HG02623 (cell line): ENCODE data around the gene MRPL24.

Experiments
- ATAC-seq: cut with Tn5 transposase; IDR thresholded peaks from one replicate; pipeline ENCODE4 v1.9.1; 2021; ENCODE audit warnings: moderate library complexity; ENCODE audit not compliant: unreplicated experiment

MRPL24 gene

DNA sequence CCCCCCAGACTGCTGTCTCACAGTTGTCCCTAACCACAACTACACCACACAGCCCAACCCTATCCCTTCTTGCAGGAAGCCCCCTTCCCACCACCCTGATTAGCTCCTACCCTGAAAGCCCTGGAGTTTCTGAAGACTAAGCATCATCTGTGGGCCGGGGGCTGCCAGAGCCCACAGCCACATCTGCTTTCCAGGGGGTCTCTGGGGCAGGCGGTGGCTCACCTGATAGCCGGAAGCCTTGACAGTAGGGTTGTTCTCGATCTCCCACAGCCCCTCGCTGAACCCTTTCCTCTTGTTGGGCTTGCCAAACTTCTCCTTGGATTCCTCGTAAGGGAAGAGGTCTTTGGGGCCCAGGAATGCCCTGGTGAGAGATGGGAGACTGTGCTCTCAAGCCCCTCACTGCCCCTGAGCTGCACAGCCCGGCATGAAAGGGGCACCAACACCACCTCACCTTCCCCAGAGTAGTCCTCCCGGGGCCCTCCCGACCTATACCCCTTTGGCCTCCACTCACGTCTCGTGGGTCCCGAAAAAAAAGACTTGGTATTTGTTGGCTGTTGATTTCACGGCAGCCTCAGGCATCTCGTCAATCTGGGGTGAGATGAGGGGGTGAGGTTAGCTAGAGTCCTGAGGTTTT, 4.0 kb upstream of the MRPL24 start:
- ATAC-seq: no peak

GRCh38 chr1:156744344-156744743, 3.5 kb upstream of the MRPL24 start:
- no peak for ATAC-seq

- ATAC-seq: no peak
Observed at GRCh38 chr1:156743367-156744302, 2.7 kb upstream of the MRPL24 start.

DNA sequence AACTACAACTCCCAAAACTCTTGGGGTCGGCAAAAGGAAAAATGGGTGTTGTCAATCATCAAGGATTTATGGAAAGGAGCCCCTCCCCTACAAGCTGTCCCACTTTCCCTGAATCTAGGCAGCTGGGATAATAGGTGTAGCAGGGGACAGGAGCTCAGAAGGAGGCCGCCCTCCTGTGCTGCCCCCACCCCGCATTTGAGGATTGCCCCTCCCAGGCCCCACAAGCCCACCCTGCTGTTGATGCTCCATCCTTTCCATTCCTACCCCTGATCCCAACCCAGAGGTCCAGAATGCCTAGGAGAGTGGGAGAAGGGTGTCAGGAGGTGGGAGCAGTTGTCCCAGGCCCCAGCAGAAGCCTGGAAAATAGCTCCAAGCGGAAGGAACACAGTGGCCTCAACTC, 1.9 kb upstream of the MRPL24 start:
- no peak for ATAC-seq

DNA sequence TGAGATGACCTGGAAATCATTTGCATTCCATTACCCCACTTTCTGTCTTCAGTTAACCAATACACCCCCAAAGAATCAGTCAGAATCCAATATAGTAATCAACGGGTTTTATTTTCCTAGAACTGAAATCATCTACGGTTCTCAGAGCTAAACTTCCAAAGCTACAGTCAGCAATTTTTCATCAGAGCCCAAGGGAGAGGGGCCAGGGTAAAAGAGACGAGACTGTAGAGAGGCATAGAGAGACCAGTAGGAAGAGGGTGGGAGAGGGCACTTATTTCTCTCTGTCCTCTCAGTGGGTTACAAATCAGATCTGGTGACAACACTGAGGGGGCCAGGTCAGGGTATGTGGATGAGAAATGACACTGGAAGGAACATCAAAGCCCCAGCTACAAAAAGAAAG, 1.1 kb upstream of the MRPL24 start:
- ATAC-seq: no peak

DNA sequence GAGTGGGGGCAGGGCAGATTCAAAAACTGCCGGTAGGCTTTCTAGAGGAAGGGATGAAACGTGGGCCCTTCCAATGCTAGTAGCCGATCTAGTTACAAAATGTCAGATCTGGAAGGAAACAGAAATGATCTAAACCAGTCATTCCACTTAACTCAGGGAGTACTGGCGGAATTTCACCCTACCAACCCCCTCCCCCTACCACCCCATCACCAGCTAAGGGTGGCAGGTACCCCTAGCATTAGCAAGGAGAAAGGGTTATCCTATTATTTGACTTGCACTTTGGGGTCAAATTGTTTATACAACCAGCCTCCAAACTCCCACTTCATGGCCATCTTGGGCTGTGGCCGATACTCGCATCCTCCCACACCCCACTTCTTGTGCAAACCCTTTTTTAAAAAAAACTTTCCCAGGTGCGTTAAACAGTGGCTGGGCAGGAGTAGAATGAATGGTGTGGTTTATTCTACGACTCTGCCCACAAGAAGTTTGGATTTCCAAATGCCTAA, 644 bp upstream of the MRPL24 start:
- no peak for ATAC-seq

DNA sequence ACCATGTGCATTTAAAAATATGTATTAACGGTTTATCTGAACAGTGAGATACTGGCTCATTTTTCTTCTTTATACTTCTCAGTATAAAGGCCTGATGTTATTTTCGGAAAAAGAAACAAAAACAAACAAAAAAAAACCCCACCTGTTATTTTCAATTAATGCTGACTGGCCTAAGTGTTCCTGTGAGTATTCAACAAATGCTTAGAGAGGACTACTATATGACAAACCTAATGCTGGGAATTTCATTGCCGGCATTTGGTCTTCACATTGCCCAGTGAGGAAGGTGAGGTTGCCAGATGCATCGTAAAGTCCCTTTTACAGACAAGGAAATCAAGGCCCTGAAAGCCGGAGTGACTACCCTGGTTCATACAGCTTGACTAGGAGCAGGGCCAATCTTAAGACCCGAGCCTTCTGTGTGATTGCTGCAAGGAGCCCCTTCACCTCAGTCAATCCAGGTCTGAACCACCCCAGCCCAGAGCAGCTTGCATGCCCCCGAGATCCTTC, 599 bp downstream of the MRPL24 start:
- ATAC-seq: no peak

DNA sequence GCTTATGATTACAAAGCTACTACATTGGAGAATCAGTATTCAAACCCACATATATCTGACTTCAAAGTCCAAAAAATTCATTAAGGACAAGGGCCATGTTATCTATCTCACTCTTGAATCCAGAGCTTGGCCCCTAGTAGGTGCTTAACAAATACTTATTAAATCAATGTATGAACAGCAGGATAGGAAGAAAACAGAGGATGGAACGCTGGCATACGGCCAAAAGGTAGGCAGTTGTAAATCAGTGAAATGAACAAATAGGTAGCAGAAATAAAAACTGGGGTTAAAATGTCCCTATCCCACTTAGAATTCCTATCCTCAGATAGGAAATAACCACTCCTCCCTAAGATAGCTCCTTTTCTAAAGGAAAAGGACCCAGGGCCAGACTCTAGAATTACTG, 2.0 kb downstream of the MRPL24 start:
- no peak for ATAC-seq

DNA sequence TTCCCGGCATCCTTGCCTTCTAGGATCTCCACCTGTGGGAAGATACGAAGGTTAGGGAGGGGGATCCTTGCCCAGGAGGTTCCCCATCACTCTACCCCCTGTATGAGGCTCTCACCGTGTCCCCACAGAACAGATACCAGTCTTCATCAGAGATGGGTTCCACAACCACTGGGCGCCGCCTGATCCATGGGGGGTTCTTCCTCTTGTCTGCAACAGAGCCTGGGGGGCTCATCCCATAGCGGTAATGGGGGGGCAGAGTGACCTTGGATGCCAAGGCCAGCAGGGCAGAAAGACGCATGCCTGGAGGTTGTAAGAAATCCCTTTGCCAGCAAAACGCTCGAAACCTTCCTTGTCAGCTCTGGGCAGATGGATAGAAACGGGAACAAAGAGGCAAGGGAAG, 2.5 kb downstream of the MRPL24 start:
- no peak for ATAC-seq

GRCh38 chr1:156733989-156734584, 6.8 kb downstream of the MRPL24 start:
- no peak for ATAC-seq

- peak; percentile 83 for ATAC-seq
Observed at GRCh38 chr1:156728599-156729462, 12.1 kb downstream of the MRPL24 start, which contains the start of gene ISG20L2. ISG20L2 (minus strand) TSS chr1:156728766; CDS start chr1:156727652, 1,114 bp downstream.

GRCh38 chr1:156727926-156728598, 12.8 kb downstream of the MRPL24 start, which contains the start of gene METTL25B:
METTL25B (plus strand) TSS chr1:156728469; CDS start chr1:156729105, 636 bp downstream.
- ATAC-seq: peak; percentile 52

GRCh38 chr1:156727492-156727891, 13.4 kb downstream of the MRPL24 start:
- ATAC-seq: no peak

DNA sequence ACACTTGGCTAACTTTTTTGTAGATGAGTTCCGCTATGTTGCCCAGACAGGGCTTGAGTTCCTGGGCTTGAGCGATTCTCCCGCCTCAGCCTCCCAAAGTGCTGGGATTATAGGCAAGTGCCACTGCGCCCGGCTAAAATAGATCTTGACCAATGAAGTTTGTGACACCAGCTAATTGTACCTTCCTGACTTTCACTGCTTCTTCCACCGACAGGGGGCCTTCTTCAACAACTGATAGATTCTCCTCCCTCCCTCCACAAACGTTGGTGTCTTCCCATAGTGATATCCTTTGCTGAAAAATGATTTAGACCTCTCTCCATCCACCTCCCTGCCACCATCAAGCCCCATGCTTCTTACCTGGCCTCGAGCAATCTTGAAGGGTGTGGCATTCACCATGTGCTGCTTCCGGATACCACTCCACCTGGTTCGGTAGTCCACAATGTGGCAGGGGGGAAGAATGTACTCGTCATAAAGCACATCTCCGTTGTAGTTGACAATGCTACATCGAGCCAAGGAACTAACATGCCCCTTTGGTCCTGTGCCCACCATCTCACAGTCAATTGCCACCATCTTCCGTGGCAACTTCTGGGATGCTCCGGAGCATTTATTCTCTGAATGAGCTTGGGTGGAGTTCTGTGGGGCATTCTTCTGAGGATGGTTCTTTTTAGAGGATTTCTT, 14.2 kb downstream of the MRPL24 start:
- ATAC-seq: no peak

DNA sequence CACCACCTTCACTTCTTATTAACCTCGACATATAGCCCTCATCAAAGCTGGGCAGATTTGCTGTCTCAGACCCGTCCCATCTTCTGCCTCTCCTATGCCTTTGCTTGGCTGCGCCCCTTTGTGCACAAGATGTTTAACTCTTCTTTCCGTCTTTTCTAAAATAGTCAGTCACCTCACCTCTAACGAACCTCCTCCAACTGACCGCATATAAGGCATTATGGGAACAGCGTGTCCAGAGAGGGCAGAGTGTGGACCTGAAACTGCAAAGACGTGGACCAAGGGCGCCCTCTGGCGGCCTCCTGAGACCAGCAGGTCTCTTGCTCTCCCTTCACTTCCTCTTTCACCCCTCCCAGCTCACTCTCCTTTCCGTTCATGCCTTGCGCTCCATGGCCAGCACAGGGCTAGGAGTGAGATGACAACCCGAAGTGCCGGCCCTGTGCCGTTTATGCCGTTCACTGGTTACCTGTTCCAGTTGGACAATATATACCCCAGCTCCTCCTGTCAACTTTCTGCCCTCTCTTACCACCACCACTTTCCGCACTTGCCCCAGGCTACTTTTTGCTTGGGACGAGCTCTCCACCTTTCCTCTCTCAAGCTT, 15.1 kb downstream of the MRPL24 start:
- ATAC-seq: no peak

GRCh38 chr1:156721535-156721934, 19.4 kb downstream of the MRPL24 start:
- ATAC-seq: no peak

GRCh38 chr1:156721131-156721530, 19.8 kb downstream of the MRPL24 start:
- ATAC-seq: no peak

DNA sequence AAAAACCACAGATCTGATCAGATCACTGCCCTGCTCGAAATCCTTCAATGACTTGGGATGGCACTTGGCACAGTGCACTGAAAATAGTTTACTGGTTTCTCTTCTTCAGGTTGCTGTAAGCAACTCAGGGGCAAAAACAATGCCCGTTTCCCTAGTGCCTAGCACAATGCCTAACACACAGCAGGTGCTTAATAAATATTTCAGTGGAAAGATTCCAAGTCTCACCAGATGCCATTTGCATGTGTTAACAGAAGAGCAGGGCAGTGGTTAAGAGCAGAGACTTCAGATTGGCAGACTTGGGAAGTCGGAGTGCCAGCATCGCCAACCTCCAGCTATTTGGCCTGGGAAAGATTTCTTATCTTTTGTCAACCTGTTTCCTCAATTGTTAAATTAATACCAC, 23.5 kb downstream of the MRPL24 start:
- no peak for ATAC-seq

GRCh38 chr1:156714830-156715229, 26.1 kb downstream of the MRPL24 start:
- ATAC-seq: no peak
